ENCODE measurements around the gene TAF3.

TAF3 gene

GRCh38 chr10:7942316-7942715, 124.0 kb downstream of the TAF3 start:
- DNase-seq = no peak

- DNase-seq = no peak
Measured at GRCh38 chr10:7942859-7943258, 124.6 kb downstream of the TAF3 start.

GRCh38 chr10:7944215-7944480, 125.8 kb downstream of the TAF3 start:
- no peak for DNase-seq

GRCh38 chr10:7944537-7944936, 126.2 kb downstream of the TAF3 start:
- DNase-seq = no peak

- DNase-seq = no peak
Measured at GRCh38 chr10:7945034-7945433, 126.7 kb downstream of the TAF3 start.

- no peak for DNase-seq
Measured at GRCh38 chr10:7945469-7946187, 127.3 kb downstream of the TAF3 start.

GRCh38 chr10:7948371-7949000, 130.2 kb downstream of the TAF3 start:
- DNase-seq = no peak

- no peak for DNase-seq
Measured at GRCh38 chr10:7950981-7951847, 132.9 kb downstream of the TAF3 start.

- DNase-seq = no peak
Measured at GRCh38 chr10:7952266-7952665, 134.0 kb downstream of the TAF3 start.

GRCh38 chr10:7953447-7953846, 135.1 kb downstream of the TAF3 start:
- no peak for DNase-seq

- no peak for DNase-seq
Measured at GRCh38 chr10:7955446-7955845, 137.1 kb downstream of the TAF3 start.

GRCh38 chr10:7956508-7956907, 138.2 kb downstream of the TAF3 start:
- no peak for DNase-seq

- no peak for DNase-seq
Measured at GRCh38 chr10:7957591-7957990, 139.3 kb downstream of the TAF3 start.

GRCh38 chr10:7958442-7958841, 140.1 kb downstream of the TAF3 start:
- no peak for DNase-seq

GRCh38 chr10:7960108-7960507, 141.8 kb downstream of the TAF3 start:
- no peak for DNase-seq

- DNase-seq = no peak
Measured at GRCh38 chr10:7962592-7962991, 144.3 kb downstream of the TAF3 start.

GRCh38 chr10:7965457-7965856, 147.2 kb downstream of the TAF3 start:
- no peak for DNase-seq

- DNase-seq = no peak
Measured at GRCh38 chr10:7967035-7967434, 148.7 kb downstream of the TAF3 start.

- DNase-seq = no peak
Measured at GRCh38 chr10:7968510-7969112, 150.3 kb downstream of the TAF3 start.

GRCh38 chr10:7969623-7970022, 151.3 kb downstream of the TAF3 start:
- DNase-seq = no peak

- DNase-seq = no peak
Measured at GRCh38 chr10:7971949-7972348, 153.6 kb downstream of the TAF3 start.

- no peak for DNase-seq
Measured at GRCh38 chr10:7972367-7972766, 154.1 kb downstream of the TAF3 start.

- DNase-seq = no peak
Measured at GRCh38 chr10:7980196-7980595, 161.9 kb downstream of the TAF3 start.

GRCh38 chr10:7982727-7983126, 164.4 kb downstream of the TAF3 start:
- DNase-seq = no peak
